ENCODE data around the gene GNAT2.

- no peak for TF ChIP-seq EZH2 (IDR thresholded peaks at IDR 0.05; ENCODE audit: borderline replicate concordance, low read length)
- TF ChIP-seq, protein P1, sequence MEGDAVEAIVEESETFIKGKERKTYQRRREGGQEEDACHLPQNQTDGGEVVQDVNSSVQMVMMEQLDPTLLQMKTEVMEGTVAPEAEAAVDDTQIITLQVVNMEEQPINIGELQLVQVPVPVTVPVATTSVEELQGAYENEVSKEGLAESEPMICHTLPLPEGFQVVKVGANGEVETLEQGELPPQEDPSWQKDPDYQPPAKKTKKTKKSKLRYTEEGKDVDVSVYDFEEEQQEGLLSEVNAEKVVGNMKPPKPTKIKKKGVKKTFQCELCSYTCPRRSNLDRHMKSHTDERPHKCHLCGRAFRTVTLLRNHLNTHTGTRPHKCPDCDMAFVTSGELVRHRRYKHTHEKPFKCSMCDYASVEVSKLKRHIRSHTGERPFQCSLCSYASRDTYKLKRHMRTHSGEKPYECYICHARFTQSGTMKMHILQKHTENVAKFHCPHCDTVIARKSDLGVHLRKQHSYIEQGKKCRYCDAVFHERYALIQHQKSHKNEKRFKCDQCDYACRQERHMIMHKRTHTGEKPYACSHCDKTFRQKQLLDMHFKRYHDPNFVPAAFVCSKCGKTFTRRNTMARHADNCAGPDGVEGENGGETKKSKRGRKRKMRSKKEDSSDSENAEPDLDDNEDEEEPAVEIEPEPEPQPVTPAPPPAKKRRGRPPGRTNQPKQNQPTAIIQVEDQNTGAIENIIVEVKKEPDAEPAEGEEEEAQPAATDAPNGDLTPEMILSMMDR (IDR thresholded peaks at IDR 0.05; ENCODE audit: low read length), result no peak
Observed at GRCh38 chr1:109589679-109590078, 29.7 kb downstream of the GNAT2 start.
